Measurements from ENCODE around the gene APLP2.
"Not testable (repeated sequence)": the region's sequence is repeated elsewhere in the genome, so short reads cannot be mapped to it uniquely, and the experiment has no call there.

Gene APLP2

GRCh38 chr11:130102301-130103249 lies 32.9 kb downstream of the APLP2 start:
- no peaks in the 10 kb centered on the region for H3K36me3 ChIP-seq (ENCODE audit: control insufficient read depth, insufficient read depth, low read length)
- H3K4me3 ChIP-seq (replicated peaks; ENCODE audit: low read depth, low read length), result no peak overlapping the region
- H3K27me3 ChIP-seq (replicated peaks; ENCODE audit: control insufficient read depth, insufficient read depth, low read length), result no peaks in the 10 kb centered on the region
- TF ChIP-seq CTCF (IDR thresholded peaks at IDR 0.05; ENCODE audit: insufficient read depth, low read length, poor library complexity, severe bottlenecking), result no peak
- no peak for DNase-seq (ENCODE audit: extremely low read depth, insufficient read length)

- Histone ChIP-seq H3K4me3 (replicated peaks; ENCODE audit: low read depth, low read length) (no peak overlapping the region), H3K27me3 (replicated peaks; ENCODE audit: control insufficient read depth, insufficient read depth, low read length) (no peaks in the 10 kb centered on the region), H3K36me3 (ENCODE audit: control insufficient read depth, insufficient read depth, low read length) (no peaks in the 10 kb centered on the region)
- TF ChIP-seq CTCF (IDR thresholded peaks at IDR 0.05; ENCODE audit: insufficient read depth, low read length, poor library complexity, severe bottlenecking), result no peak
- DNase-seq (ENCODE audit: extremely low read depth, insufficient read length), result no peak
These were observed 33.7 kb downstream of the APLP2 start for GRCh38 chr11:130103296-130103814.

GRCh38 chr11:130106381-130106780 lies 36.7 kb downstream of the APLP2 start:
- H3K27me3 ChIP-seq (replicated peaks; ENCODE audit: control insufficient read depth, insufficient read depth, low read length), result no peaks in the 10 kb centered on the region
- no peaks in the 10 kb centered on the region for H3K36me3 ChIP-seq (ENCODE audit: control insufficient read depth, insufficient read depth, low read length)
- no peak for TF ChIP-seq CTCF (IDR thresholded peaks at IDR 0.05; ENCODE audit: insufficient read depth, low read length, poor library complexity, severe bottlenecking)
- no peak for DNase-seq (ENCODE audit: extremely low read depth, insufficient read length)
- no peak overlapping the region for H3K4me3 ChIP-seq (replicated peaks; ENCODE audit: low read depth, low read length)

GRCh38 chr11:130108671-130109070 lies 39.0 kb downstream of the APLP2 start:
- not testable (repeated sequence) for H3K27me3 ChIP-seq (replicated peaks; ENCODE audit: control insufficient read depth, insufficient read depth, low read length)

GRCh38 chr11:130109386-130109785 lies 39.7 kb downstream of the APLP2 start:
- no peak overlapping the region for H3K4me3 ChIP-seq (replicated peaks; ENCODE audit: low read depth, low read length)

More at GRCh38 chr11:130108671-130109070, 39.0 kb downstream of the APLP2 start:
- DNase-seq (ENCODE audit: extremely low read depth, insufficient read length); H3K4me3 ChIP-seq (replicated peaks; ENCODE audit: low read depth, low read length); H3K36me3 ChIP-seq (ENCODE audit: control insufficient read depth, insufficient read depth, low read length): not testable (repeated sequence)

More at GRCh38 chr11:130109386-130109785, 39.7 kb downstream of the APLP2 start:
- Histone ChIP-seq H3K36me3 (ENCODE audit: control insufficient read depth, insufficient read depth, low read length) (no peaks in the 10 kb centered on the region), H3K27me3 (replicated peaks; ENCODE audit: control insufficient read depth, insufficient read depth, low read length) (no peaks in the 10 kb centered on the region)
- DNase-seq (ENCODE audit: extremely low read depth, insufficient read length), result no peak
- TF ChIP-seq CTCF (IDR thresholded peaks at IDR 0.05; ENCODE audit: insufficient read depth, low read length, poor library complexity, severe bottlenecking), result no peak

Data from GM06990 (cell line).